SH-SY5Y (cell line): ENCODE measurements around the gene PER3.

ENCODE experiments used
- GATA2 ChIP-seq: IDR thresholded peaks from 2 replicates; pipeline ENCODE4 v1.6.1; 2011; ENCODE audit warnings: mild to moderate bottlenecking, low read depth, low read length
- GATA3 ChIP-seq: IDR thresholded peaks from 2 replicates; pipeline ENCODE4 v1.6.1; 2011; ENCODE audit warnings: low read depth, mild to moderate bottlenecking, low read length, moderate library complexity

GRCh38 chr1:7744882-7745281 lies 39.2 kb upstream of the PER3 start:
- no peak for TF ChIP-seq GATA3
- no peak for TF ChIP-seq GATA2
